SU-DHL-6 (cell line): ENCODE results near the gene LTBP1.

ENCODE experiments used
- H2AFZ ChIP-seq: fragments of 200-600 bp; sonication (generic); 2 replicates; pipeline ENCODE4 v1.6.1; 2014; ENCODE audit warnings: low read depth, mild to moderate bottlenecking, moderate library complexity, mixed read lengths, antibody characterized with exemption, low read length; ENCODE audit not compliant: severe bottlenecking
- H3F3A ChIP-seq: fragments of 200-600 bp; shearing (Covaris generic); 2 replicates; pipeline ENCODE4 v1.6.0; 2016; ENCODE audit warnings: antibody characterized with exemption, mild to moderate bottlenecking; ENCODE audit not compliant: insufficient read depth
- H3K27ac ChIP-seq: fragments of 200-600 bp; sonication (generic); 2 replicates; pipeline ENCODE4 v1.5.1; 2016; ENCODE audit warnings: low read depth, mild to moderate bottlenecking, low read length, moderate library complexity, mixed read lengths
- H3K27me3 ChIP-seq: fragments of 200-600 bp; sonication (generic), shearing (Covaris generic); 2 replicates; pipeline ENCODE4 v1.6.0; 2014; ENCODE audit warnings: mild to moderate bottlenecking, low read length
- H3K36me3 ChIP-seq: fragments of 200-600 bp; sonication (generic); 2 replicates; pipeline ENCODE4 v1.6.1; 2014; ENCODE audit warnings: mild to moderate bottlenecking, low read length, mixed read lengths
- H3K4me2 ChIP-seq: fragments of 300-600, 200-600 bp; shearing (Covaris generic), sonication (generic); 2 replicates; pipeline ENCODE4 v1.6.0; 2014; ENCODE audit warnings: low read length, low read depth, mild to moderate bottlenecking; ENCODE audit not compliant: poor library complexity, severe bottlenecking
- H3K4me3 ChIP-seq: fragments of 200-600 bp; sonication (generic); 2 replicates; pipeline ENCODE4 v1.5.1; 2014; ENCODE audit warnings: antibody characterized with exemption, low read length, mild to moderate bottlenecking, mixed read lengths; ENCODE audit not compliant: insufficient read depth, poor library complexity, severe bottlenecking
- H3K79me2 ChIP-seq: fragments of 200-600 bp; sonication (generic); 2 replicates; pipeline ENCODE4 v1.6.1; 2014; ENCODE audit warnings: mild to moderate bottlenecking, low read length, moderate library complexity; ENCODE audit not compliant: insufficient read depth
- H3K9ac ChIP-seq: fragments of 200-600 bp; sonication (generic); 2 replicates; pipeline ENCODE4 v1.7.0; 2014; ENCODE audit warnings: mild to moderate bottlenecking, low read length
- H3K9me2 ChIP-seq: fragments of 200-600 bp; sonication (generic); replicated peaks from 2 replicates; pipeline ENCODE4 v1.6.1; 2014; ENCODE audit warnings: low read length; ENCODE audit not compliant: insufficient read depth
- H3K9me3 ChIP-seq: fragments of 200-600 bp; sonication (generic); 2 replicates; pipeline ENCODE4 v1.6.1; 2014; ENCODE audit warnings: low read length, mixed read lengths; ENCODE audit not compliant: insufficient read depth
- H4K20me1 ChIP-seq: fragments of 200-600 bp; sonication (generic); 2 replicates; pipeline ENCODE4 v1.6.1; 2014; ENCODE audit warnings: low read depth, mild to moderate bottlenecking, antibody characterized with exemption, low read length, moderate library complexity, mixed read lengths
- CTCF ChIP-seq: fragments of 200-600 bp; sonication (generic); IDR thresholded peaks from one replicate; pipeline ENCODE4 v1.5.1; 2017; ENCODE audit warnings: antibody characterized with exemption, mild to moderate bottlenecking, low read length, moderate library complexity; ENCODE audit not compliant: insufficient read depth, poor library complexity, severe bottlenecking
- EZH2phosphoT487 ChIP-seq: fragments of 200-600 bp; sonication (generic), shearing (Covaris generic); conservative IDR thresholded peaks from 2 replicates; pipeline ENCODE4 v1.6.1; 2018; ENCODE audit warnings: mild to moderate bottlenecking, antibody characterized with exemption, low read length, moderate library complexity, mixed read lengths

LTBP1 gene

GRCh38 chr2:33267043-33267442, 320.3 kb downstream of the LTBP1 start:
- no peak overlapping the region for H3K27ac ChIP-seq

DNA sequence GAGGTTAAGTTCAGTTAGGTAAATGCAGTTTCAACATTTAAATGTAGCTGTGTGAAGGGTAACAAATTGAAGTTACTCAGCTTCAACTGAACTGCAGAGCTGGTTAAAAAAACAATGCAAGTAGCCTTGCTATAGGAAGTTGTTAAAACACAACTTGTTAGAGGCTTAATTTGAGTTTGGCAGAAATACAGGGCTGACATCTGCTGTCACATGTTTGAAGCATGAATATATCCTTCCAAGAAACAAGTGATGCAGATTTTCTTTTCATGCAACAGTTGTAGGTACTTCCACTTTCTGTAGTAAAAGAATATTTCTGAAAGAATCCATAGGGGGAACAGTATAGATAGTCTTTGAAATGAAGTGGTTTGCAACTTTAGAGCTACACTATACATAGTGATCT, 321.0 kb downstream of the LTBP1 start:
- Histone ChIP-seq H3K4me2 (no peak overlapping the region), H3K9me2 (no peaks in the 10 kb centered on the region), H3K79me2 (no peaks in the 10 kb centered on the region), H3K9ac (no peak overlapping the region), H3K27ac (no peak overlapping the region), H2AFZ (no peak overlapping the region), H3K9me3 (peaks cover 20% of the 10 kb centered on the region; the same call in 1 of the 2 replicates), H3K27me3 (no peaks in the 10 kb centered on the region), H3K36me3 (peaks cover 56% of the 10 kb centered on the region), H4K20me1 (no peaks in the 10 kb centered on the region), H3F3A (peaks cover 29% of the 10 kb centered on the region), H3K4me3 (no peak overlapping the region)
- no peak for TF ChIP-seq CTCF
- no peak for TF ChIP-seq EZH2phosphoT487

More at GRCh38 chr2:33267043-33267442, 320.3 kb downstream of the LTBP1 start:
- peaks cover 20% of the 10 kb centered on the region; the same call in 1 of the 2 replicates for H3K9me3 ChIP-seq
- no peaks in the 10 kb centered on the region for H3K27me3 ChIP-seq
- H3K36me3 ChIP-seq: peaks cover 62% of the 10 kb centered on the region
- no peak overlapping the region for H3K4me3 ChIP-seq
- H3F3A ChIP-seq: peaks cover 26% of the 10 kb centered on the region
- no peaks in the 10 kb centered on the region for H3K79me2 ChIP-seq
- H4K20me1 ChIP-seq: no peaks in the 10 kb centered on the region
- no peaks in the 10 kb centered on the region for H3K9me2 ChIP-seq
- no peak overlapping the region for H2AFZ ChIP-seq
- TF ChIP-seq EZH2phosphoT487 (no peak), CTCF (no peak)
- no peak overlapping the region for H3K9ac ChIP-seq
- H3K4me2 ChIP-seq: no peak overlapping the region

DNA sequence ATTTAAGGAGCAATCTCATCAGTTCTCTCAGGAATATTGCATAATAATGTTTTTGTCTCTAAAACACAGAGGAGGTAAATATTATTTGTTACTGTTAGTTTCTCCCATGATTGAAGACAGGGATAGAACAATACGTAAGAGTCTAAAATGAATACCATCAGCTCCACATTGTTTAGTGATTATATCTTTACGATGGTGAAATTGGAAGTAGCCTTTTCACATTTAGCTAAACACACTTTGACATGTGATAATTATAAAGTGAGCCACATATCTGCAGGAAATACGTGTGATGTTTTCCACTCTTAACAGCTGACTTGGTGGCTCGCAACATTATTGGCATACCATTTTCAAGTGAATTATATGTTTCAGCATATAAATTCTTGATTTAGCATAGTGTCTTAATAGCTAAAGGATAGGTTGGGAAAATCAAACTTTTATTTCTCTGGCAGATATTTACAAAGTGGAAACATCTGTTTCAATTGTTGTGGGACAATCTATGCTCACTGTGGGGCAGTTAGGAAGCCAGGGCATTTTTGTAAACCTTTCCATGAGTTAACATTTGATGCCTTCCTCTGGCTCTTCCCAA, 321.6 kb downstream of the LTBP1 start:
- no peaks in the 10 kb centered on the region for H3K9me2 ChIP-seq
- H3K4me2 ChIP-seq: no peak overlapping the region
- peaks cover 20% of the 10 kb centered on the region; the same call in 1 of the 2 replicates for H3K9me3 ChIP-seq
- peaks cover 29% of the 10 kb centered on the region for H3F3A ChIP-seq
- H3K79me2 ChIP-seq: no peaks in the 10 kb centered on the region
- no peaks in the 10 kb centered on the region for H3K27me3 ChIP-seq
- H3K27ac ChIP-seq: no peak overlapping the region
- H3K4me3 ChIP-seq: no peak overlapping the region
- no peaks in the 10 kb centered on the region for H4K20me1 ChIP-seq
- H3K36me3 ChIP-seq: peaks cover 56% of the 10 kb centered on the region
- TF ChIP-seq CTCF: no peak
- TF ChIP-seq EZH2phosphoT487: no peak
- H2AFZ ChIP-seq: no peak overlapping the region
- H3K9ac ChIP-seq: no peak overlapping the region
